Lung microvascular endothelial cell (primary cell): Measurements from ENCODE around the gene KLK1. TPM values are rescaled to one million over a fixed set of nuclear protein-coding genes. Genes with fewer than 3 reads are reported as not detected.
"Not testable (repeated sequence)": the region's sequence is repeated elsewhere in the genome, so short reads cannot be mapped to it uniquely, and the experiment has no call there.

Experiments used
- DNase-seq, 2 donors: peaks; one replicate each; pipeline versions ENCODE4 v3.0.0 to v3.0.0-alpha.2; 2010; ENCODE audit warnings: low read depth in 2 of 2
- total RNA-seq: library from RNA; depleted of rRNA; stranded (reverse); fragments of >200 nt; gene quantifications from 2 replicates; pipeline ENCODE4 v1.2.1, GENCODE V29; 2014

Gene KLK1
- total RNA-seq, 1 donor from 2014 or later: not detected

DNA sequence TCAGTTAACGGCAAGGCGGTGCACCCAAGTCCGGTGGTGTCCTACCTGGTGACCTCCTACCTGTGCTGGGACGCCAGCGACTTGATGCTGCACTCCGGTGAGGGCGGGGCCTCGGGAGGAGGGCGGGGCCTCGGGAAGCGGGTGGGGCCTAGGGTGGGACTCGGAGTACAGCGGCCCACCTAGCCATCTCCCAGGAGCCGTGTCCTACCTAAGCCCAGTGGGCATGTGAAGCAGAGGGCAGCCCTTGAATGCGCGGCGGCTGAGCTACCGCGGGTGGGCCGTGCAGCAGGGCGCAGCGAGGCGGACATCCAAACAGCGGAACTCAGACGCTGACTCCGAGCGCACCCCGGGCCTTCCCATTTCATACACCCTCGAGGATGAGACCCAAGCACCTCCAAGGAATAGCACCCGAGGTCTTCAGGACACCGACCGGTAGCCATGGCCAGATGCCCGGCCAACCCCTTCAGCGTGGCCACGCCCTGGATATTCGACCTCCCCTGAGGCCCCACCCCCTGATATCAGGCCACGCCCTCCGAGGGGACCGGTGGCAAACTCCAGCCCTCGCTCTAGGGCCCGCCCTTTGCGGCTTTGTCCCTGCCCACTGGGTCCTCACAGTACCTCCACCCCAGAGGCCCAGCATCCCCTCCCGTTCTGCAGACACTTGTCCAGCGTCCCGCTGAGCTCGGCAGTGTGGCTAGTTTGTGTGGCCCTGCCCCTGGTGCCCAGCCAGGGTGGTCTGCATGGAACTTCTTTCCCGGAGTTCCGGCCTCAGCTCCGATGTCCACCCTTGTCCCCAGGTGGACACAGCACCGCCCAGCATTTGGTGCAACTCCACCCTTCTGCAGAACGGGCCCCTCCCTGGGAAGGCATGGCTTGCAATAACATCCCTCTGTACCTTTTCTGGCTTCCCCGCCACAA, 5.4 kb downstream of the KLK1 start:
- peak in 1 of 2 donors; percentile 39 for DNase-seq

DNA sequence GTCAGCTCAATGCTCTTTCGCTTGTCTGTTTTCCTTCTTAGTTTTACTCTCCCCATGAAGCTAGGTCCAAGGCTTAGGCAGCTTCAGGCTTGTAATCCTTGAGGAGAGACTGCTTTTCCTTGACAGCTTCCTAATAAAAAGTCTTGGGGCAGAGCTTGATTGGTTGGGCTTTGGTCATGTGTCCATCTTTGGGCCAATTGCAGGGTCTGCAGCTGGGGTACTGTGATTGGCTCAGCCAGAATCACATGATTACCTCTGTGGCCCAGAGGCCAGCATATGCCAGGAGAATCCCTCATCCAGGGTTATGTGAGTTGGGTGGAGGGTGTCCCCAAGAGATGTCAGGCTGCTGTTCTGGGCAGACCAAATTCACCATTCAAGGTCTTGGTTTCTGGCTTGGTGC, 8.1 kb downstream of the KLK1 start:
- no peak for DNase-seq

DNA sequence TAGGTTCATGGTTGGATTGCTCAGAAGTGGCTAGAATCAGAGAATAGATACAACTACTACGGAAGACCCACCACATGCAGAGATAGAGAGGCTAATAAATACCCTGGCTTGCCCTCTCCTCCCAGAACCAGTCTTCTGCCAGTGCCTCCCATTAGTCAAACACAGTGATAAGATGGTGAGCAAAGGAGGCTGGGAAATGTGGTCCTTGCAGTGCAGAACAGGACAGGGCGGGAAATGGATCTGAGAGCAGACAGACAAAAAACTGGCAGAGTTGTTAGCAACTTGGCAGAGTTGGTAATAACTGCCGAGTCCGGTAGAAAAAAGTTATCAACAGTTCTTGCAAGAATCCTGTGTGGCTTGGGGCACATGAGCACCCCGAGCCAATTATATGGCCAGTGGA, 8.7 kb downstream of the KLK1 start:
- DNase-seq: no peak

DNA sequence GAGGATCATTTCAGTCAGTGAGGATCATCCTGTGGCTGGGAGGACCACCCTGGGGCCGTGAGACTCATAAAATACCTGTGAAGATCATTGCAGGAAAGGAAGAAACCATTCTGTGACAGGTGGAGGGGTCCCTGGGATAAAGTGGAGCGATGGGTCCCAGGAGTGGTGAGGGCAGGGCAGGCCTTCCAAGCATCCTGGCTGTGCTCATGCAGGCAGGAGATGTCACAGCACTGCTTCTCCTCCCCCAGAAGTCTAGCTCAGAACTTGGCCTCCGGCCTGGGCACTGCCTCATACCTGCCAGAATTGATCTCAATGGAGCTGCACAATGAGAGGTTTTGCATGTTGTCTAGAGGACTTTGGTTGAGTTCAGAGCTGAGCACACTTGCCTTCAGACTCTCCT, 11.1 kb downstream of the KLK1 start:
- no peak for DNase-seq

DNA sequence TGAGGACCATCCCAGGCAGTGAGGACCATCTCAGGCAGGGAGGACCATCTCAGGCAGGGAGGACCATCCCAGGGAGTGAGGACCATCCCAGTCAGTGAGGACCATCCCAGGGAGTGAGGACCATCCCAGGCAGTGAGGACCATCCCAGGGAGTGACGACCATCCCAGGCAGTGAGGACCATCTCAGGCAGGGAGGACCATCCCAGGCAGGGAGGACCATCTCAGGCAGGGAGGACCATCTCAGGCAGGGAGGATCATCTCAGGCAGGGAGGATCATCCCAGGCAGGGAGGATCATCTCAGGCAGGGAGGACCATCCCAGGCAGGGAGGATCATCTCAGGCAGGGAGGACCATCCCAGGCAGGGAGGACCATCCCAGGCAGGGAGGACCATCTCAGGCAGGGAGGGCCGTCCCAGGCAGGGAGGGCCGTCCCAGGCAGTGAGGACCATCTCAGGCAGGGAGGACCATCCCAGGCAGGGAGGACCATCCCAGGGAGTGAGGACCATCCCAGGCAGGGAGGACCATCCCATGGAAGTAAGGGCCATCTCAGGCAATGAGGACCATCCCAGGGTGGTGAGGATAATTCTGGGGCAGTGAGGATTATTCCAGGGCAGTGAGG, 11.9 kb downstream of the KLK1 start:
- DNase-seq: not testable (repeated sequence)

DNA sequence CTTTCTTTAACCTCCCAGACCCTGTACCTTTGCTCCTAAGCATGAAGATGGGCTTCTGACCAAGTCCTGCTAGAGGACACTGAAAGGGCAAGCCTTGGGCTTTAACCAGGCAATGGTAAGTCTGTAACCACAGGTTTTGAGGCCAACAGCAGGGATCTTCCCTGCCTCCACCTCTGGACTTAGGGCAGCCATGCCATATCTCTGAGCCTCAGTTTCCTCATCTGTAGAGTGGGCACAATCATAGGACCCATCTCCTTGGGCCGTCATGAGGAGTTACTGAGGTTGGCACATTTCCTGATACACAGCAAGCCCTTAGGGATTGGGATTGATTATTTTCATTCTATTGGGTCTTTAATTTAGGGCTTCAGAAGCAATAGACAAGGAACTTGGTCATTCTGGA, 14.7 kb downstream of the KLK1 start:
- DNase-seq: no peak

DNA sequence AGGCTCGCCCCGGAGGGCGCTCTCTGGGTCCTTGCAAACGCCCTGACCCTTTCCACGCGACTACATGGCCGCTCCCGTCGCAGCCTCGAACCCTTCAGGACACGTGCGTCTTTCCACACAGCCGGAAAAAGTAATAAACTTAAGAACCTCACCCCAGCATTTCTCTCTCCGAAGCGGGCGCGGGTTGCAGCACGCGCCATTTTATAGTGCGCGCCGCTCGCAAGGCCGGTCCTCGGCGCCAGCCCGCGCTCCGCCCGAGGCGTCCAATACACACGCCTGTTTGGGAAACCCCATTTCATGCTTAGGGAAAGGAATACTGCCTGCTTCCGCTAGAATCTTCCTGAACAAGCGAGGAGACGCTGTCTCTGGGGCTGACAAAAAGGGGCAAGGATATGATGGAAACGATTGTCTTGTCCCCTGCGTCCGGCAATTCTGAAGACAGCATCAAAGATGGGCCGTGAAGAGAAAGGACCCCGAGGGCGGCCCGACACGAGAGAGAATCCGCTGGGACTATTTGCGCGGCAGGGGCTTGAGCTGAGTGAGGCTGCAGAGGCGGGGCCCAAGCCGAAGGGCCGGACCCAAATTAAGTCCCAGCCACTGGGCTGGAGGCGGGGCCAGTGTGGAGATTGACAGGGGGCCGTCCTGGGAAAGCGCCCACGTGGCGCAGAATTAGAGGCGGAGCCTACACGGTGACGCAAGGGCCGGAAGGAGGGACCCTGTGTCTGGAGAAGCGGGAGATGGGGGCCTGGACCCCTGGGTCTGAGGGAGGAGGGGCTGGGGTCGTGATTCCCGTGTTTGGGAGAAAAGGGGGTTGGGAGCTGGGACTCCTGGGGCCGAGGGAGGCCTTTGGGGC, 18.9 kb downstream of the KLK1 start:
- DNase-seq: peak; percentile 99

DNA sequence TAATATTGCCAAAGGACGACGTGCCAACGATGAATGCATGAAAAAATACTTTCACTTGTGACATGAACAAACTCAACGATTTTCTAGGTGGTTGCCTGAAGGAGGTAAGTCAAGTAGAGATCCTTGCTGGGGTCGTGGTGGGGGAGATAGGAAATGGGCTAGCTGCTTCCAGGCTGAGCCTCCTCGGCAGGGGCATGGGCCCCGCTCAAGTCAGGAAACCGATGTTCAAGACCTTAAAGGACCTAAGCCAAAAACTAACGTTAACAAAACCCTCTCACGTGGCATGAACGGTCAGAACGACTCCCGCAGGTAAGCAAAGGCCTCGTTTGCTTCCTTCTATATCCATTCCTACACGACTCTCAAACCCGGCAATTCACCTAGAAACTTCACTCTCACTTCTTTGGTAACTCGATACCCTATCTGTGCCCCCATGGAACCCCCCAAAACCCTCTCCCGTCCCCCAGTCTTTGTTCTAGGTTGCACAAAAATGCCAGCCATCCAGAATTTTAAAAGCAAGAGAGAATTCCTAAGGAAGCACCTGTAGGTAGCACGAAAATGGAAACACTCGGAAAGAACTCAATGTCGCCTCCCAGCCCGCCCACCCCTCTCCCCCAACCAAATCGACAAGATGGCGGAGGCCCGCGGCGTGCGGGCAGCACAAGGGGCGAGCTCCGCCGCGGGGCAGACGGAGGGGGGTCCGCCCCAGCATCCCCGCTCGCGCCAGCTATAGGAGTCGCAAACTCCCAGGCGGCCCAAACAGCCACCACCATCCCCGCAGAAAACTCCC, 19.8 kb downstream of the KLK1 start:
- peak; percentile 28 to 46 for DNase-seq

DNA sequence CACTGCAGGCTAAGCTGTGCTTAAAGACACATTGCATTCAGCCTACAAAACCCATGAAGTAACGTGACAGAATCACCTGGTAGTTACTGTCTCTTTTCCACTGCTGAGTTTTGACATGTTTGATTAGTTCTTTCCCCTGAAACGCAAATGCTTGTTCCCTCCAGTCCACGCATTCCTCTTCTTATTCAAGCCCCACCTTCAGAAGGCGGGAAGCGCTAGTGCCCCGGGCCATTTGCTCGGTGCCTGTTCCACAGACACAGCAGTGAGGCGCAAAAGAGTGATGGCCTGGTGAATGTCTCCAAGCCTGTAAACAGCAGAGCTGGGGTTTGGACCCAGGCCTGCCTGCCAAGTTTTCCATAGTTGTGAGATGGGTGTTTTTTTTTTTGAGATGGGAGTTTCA, 22.5 kb downstream of the KLK1 start:
- DNase-seq: no peak

DNA sequence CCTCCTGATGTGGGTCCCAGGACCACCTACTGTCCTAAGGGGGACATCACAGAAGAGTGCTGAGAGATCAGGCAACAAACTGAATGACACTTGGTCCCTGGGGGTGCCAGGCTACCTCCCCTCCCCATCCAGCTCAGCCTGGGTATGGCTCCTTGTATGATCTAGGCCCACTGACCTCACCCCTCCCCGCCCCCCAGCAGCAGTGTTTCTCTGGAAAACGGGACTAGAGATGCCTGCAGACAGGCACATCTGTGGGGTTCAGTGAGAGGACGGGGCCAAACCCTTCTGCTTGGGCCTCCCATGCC, 24.1 kb downstream of the KLK1 start:
- DNase-seq: no peak

DNA sequence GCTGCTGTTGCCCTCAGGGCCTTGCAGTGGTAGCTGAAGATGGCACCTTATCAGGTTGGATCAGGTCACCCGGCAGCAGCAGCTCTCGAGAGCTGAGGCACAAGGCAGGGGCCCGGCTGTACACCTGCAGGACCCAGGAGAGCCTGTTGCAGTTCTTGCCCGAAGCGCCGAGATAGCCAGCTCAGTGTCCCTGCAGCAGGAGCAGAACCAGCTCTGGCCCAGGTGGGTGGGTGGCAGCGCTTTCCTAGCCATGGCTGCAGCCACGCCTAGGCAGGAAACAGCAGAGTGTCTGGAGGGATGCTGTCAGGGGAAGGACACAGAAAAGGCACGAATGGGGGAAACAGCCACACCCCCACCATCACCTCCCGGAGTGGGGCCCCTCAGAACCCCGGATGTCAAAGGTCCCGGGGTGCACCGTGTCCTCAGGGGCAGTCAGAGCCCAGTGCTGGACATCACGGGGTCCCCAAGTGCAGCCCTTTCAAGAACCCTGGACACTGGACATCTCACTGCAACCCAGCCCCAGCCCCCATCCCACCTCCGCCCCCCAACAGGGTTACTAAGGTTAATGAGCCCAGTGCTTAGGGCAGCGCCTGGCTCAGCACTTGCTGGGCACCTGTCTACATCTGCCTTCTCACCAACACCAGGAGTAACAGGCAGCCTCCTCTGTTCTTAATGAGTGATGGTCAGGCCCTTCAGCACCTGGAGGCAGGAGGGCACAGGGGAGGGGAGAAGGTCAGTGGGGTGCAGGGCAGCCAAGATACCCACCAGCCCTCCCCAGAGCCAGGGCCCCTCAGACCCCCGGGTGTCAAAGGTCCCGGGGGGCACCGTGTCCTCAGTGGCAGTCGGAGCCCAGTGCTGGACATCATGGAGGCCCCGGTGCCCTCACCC, 24.7 kb downstream of the KLK1 start:
- DNase-seq: no peak

DNA sequence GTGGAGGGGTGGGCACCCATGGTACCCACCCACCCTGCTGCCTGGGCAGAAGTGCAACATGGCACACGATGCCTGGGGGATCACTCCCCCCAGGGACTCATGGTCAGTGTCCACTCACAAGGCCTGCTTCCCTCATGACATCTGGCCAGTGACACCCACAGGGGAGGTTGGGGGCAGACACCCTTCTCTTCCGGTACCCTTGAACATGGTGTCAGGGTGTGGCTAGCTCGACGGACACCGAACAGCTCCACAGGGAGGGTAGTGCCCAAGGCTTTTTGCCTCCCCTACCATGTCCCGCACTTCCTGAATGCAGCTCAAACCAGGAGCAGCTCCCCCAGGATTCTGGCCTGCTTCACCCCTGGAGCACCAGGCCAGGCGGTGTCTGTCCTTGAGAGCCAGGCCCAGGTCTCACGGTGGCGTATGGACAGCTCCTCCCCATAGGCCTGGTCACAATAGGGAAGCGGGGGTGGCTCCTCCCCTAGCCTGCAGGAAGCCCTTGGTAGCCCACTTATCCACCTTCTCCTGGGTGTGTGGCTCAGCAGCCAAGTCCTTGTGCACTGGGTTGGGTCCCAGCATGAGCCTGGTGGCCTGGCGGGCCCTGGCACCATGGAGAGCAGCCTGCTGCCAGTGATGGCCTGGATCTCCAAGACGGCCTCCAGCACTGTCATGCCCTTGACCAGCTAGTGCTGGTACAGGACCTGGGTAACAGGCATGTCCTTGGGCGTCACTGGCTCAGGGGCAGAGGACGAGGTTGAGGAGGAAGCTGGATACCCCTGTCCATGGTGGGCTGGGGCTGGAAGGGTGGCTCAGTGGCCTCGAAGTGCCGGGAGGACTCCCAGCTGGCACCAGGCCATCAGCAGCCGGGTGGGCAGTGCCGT, 25.6 kb downstream of the KLK1 start:
- DNase-seq: no peak

DNA sequence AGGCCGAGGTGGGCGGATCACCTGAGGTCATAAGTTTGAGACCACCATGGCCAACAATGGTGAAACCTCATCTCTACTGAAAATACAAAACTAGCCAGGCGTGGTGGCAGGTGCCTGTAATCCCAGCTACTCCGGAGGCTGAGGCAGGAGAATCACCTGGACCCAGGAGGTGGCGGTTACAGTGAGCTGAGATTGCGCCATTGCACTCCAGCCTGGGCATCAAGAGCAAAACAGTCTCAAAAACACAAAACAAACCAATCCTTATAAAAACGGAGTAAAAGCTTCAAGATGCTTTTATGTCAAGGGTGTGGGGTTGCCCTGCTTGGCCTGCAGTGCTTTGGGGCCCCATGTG, 26.2 kb downstream of the KLK1 start:
- no peak for DNase-seq

DNA sequence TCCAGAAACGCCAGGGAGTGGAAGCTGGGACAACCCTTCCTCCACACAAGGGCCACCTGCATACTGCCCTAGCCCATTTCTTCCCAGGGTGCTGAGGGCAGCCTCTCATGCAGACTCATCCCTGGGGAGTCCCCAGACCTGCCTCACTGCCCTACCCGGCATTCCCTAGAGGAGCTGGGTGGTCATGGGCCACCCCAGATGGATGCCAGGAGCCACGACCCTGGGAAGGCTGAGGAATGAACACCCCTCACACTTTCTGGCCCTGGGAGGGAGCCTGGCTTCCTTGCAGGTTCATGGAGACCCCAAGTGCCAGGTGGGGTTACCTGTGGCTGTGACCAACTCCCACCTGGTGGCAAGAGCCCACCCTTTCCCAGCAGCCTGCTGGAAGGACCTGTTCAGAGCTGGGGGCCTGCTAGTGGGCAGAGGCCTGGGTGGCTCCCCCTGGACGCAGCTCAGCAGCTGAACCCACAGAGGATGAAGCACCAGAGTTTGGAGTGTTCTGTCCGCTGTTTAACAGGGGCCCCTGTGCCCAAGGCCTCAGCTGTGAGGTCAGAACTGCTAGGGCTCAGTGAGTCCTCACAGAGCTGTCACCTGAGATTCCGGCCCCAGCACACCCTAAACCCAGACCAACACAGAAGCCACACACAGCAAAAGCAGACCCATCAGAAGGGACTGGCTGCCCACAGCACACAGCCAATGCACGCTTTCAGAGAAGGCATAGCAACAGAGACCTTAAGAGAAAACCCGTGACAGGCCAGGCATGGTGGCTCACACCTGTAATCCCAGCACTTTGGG, 26.8 kb downstream of the KLK1 start:
- DNase-seq: no peak

DNA sequence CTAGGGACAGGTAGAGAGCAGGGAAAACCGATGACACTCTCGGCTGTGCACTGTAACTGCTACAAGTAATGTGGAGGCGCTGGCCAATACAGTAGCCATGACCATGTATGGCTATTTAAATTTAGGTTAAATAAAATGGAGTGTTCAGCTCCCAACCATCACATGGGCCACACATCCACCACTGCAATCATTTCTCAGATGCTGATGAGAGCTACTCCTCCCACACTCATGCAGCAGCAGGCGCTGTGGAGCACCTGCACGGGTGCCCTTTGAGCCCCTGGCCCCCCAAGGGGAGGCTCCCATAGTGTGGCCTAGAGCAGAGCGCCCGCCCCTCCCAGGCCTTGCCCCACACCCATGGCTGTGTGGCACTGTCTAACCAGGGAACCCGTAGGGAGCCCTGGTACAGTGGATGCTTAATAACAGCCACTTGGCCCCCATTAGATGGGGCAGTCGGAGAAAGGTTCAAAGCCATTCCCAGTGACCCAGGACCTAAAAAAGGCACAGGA, 27.4 kb downstream of the KLK1 start:
- DNase-seq: no peak

DNA sequence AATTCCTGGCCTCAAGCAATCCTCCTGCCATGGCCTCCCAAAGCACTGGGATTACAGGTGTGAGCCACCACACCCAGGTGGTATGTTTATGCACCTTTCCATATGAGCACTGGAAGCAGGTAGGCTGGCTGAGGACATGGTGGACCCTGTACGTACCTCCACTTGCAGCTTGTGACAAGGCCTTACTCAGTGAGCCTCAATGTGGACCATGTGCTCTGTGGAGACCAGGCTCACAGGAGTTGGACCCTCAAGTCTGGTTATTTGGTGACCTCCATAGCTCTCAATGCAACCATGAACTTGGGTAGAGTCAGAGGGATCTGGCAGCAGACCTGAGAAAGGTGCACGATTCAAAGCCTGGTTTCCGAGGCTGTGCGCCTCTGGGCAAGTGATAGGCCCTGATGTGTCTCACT, 27.9 kb downstream of the KLK1 start:
- DNase-seq: no peak

DNA sequence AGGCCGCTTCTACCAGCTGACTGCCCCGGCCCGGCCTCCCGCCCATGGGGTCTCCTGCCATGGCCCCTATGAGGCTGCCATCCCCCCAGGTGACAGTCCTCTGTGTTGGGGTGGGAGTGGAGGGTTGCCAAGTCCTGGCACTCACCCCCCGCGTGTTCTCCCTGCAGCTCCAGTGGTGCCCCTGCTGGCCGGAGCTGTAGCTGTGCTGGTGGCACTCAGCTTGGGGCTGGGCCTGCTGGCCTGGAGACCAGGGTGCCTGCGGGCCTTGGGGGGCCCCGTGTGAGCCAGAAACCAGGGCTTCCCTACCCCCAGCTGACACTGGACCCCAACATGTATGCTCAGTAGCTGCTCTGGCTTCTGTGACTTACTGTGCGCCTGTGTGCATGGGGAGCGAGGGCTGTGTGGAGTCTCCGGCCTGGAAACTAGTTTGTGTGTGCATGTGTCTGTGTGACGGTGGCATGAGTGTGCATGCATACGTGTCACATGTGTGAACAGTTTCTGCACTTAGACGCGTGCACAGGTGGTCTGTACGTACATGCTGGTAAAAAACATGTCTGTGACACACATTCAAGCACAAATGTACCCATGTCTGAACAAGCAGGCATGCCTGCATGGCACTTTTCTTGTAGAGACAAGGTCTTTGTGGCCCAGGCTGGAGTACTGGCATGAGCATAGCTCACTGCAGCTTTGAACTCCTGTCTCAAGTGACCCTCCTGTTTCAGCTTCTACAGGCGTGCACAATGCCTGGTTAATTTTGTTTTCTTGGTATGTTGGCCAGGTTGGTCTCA, 28.5 kb downstream of the KLK1 start:
- no peak for DNase-seq
